Stimulated activated naive B cell treated with anti-CD40 and anti-IgM and Interleukin-4, amounts not matched to agents 10 μg/mL and 1 μg/mL and 100 μg/mL, for 72 hours (primary cell): ENCODE data around the gene ACOX3.
"Not testable (repeated sequence)": the region's sequence is repeated elsewhere in the genome, so short reads cannot be mapped to it uniquely, and the experiment has no call there.

ENCODE experiments used
- ATAC-seq, 2 donors: fragments of 150-1000 bp; cut with Tn5 transposase; replicated peaks; 2 replicates each; pipeline ENCODE4 v1.10.0; 2021; ENCODE audit warnings: moderate library complexity in 1 of 2
- DNase-seq: peaks from one replicate; pipeline ENCODE4 v3.0.0; 2021
- H3K27ac Mint-ChIP-seq: one replicate; pipeline ENCODE4 v1.8.0; 2022; ENCODE audit warnings: mild to moderate bottlenecking, mixed read lengths
- H3K27me3 Mint-ChIP-seq, 2 donors: one replicate each; pipeline ENCODE4 v1.8.0; 2022; ENCODE audit warnings: mixed read lengths in 2 of 2
- H3K36me3 Mint-ChIP-seq, 2 donors: one replicate each; pipeline ENCODE4 v1.8.0; 2022; ENCODE audit warnings: mixed read lengths in 2 of 2, mild to moderate bottlenecking in 1 of 2
- H3K4me1 Mint-ChIP-seq, 2 donors: one replicate each; pipeline ENCODE4 v1.8.0; 2022; ENCODE audit warnings: mixed read lengths in 2 of 2, mild to moderate bottlenecking in 1 of 2
- H3K4me3 Mint-ChIP-seq, 2 donors: one replicate each; pipeline ENCODE4 v1.8.0; 2022; ENCODE audit warnings: mild to moderate bottlenecking in 2 of 2, mixed read lengths in 2 of 2, moderate library complexity in 1 of 2
- H3K9me3 Mint-ChIP-seq, 2 donors: one replicate each; pipeline ENCODE4 v1.8.0; 2022; ENCODE audit warnings: mixed read lengths in 2 of 2, mild to moderate bottlenecking in 1 of 2

ACOX3 gene

GRCh38 chr4:8410641-8411271 is 29.8 kb downstream of the ACOX3 start:
- H3K27ac Mint-ChIP-seq = no peak overlapping the region
- DNase-seq (peak; percentile 10), ATAC-seq (peak; percentile 55 to 65)
- peaks cover 44 to 79% of the 10 kb centered on the region in 2 donors for H3K36me3 Mint-ChIP-seq
- H3K27me3 Mint-ChIP-seq = no peaks in the 10 kb centered on the region
- H3K4me3 Mint-ChIP-seq = no peak overlapping the region
- H3K9me3 Mint-ChIP-seq = no peaks in the 10 kb centered on the region
- H3K4me1 Mint-ChIP-seq = peaks cover 11 to 15% of the 10 kb centered on the region in 2 donors

- peaks cover 11 to 15% of the 10 kb centered on the region in 2 donors for H3K4me1 Mint-ChIP-seq
- H3K27ac Mint-ChIP-seq = no peak overlapping the region
- ATAC-seq (no peak), DNase-seq (no peak)
- no peaks in the 10 kb centered on the region for H3K9me3 Mint-ChIP-seq
- no peaks in the 10 kb centered on the region for H3K27me3 Mint-ChIP-seq
- H3K4me3 Mint-ChIP-seq = no peak overlapping the region
- H3K36me3 Mint-ChIP-seq = peaks cover 48 to 79% of the 10 kb centered on the region in 2 donors
These were observed 30.4 kb downstream of the ACOX3 start for GRCh38 chr4:8410066-8410625.

- Mint-ChIP-seq H3K4me3 (no peak overlapping the region), H3K27me3 (no peaks in the 10 kb centered on the region), H3K27ac (no peak overlapping the region), H3K36me3 (peaks cover 47 to 79% of the 10 kb centered on the region in 2 donors), H3K4me1 (peaks cover 11 to 15% of the 10 kb centered on the region in 2 donors), H3K9me3 (no peaks in the 10 kb centered on the region)
- DNase-seq (no peak), ATAC-seq (peak; percentile 49 to 65)
These were observed 31.1 kb downstream of the ACOX3 start for GRCh38 chr4:8409264-8410065.

GRCh38 chr4:8407756-8408155 is 32.8 kb downstream of the ACOX3 start:
- Mint-ChIP-seq H3K27me3 (no peaks in the 10 kb centered on the region), H3K4me1 (peaks cover 15% of the 10 kb centered on the region in 2 donors), H3K4me3 (no peak overlapping the region), H3K36me3 (peaks cover 49 to 78% of the 10 kb centered on the region in 2 donors), H3K27ac (no peak overlapping the region), H3K9me3 (no peaks in the 10 kb centered on the region)
- no peak for ATAC-seq
- no peak for DNase-seq

- DNase-seq (no peak), ATAC-seq (no peak)
- H3K4me3 Mint-ChIP-seq = no peak overlapping the region
- peaks cover 51 to 75% of the 10 kb centered on the region in 2 donors for H3K36me3 Mint-ChIP-seq
- no peak overlapping the region for H3K27ac Mint-ChIP-seq
- H3K9me3 Mint-ChIP-seq = no peaks in the 10 kb centered on the region
- no peaks in the 10 kb centered on the region for H3K27me3 Mint-ChIP-seq
- peaks cover 15% of the 10 kb centered on the region in 2 donors for H3K4me1 Mint-ChIP-seq
These were observed 33.2 kb downstream of the ACOX3 start for GRCh38 chr4:8407316-8407715.

GRCh38 chr4:8406887-8407286 is 33.6 kb downstream of the ACOX3 start:
- peaks cover 15% of the 10 kb centered on the region in 2 donors for H3K4me1 Mint-ChIP-seq

GRCh38 chr4:8405516-8405875 is 35.0 kb downstream of the ACOX3 start:
- ATAC-seq = no peak
- H3K4me1 Mint-ChIP-seq = peaks cover 8 to 9% of the 10 kb centered on the region in 2 donors

More at GRCh38 chr4:8406887-8407286, 33.6 kb downstream of the ACOX3 start:
- not testable (repeated sequence) for H3K27me3 Mint-ChIP-seq, H3K4me3 Mint-ChIP-seq, H3K27ac Mint-ChIP-seq, DNase-seq, H3K9me3 Mint-ChIP-seq, ATAC-seq
- H3K36me3 Mint-ChIP-seq = peaks cover 51 to 73% of the 10 kb centered on the region in 2 donors

GRCh38 chr4:8404791-8405515 is 35.6 kb downstream of the ACOX3 start:
- no peak for DNase-seq

More at GRCh38 chr4:8405516-8405875, 35.0 kb downstream of the ACOX3 start:
- Mint-ChIP-seq H3K27me3 (no peaks in the 10 kb centered on the region), H3K27ac (no peak overlapping the region), H3K9me3 (no peaks in the 10 kb centered on the region), H3K4me3 (no peak overlapping the region), H3K36me3 (peaks cover 43 to 75% of the 10 kb centered on the region in 2 donors)
- no peak for DNase-seq

GRCh38 chr4:8403976-8404375 is 36.5 kb downstream of the ACOX3 start:
- H3K9me3 Mint-ChIP-seq = no peaks in the 10 kb centered on the region
- H3K4me1 Mint-ChIP-seq = peaks cover 0 to 4% of the 10 kb centered on the region in 2 donors
- DNase-seq = no peak
- no peak overlapping the region for H3K27ac Mint-ChIP-seq
- no peak for ATAC-seq
- H3K27me3 Mint-ChIP-seq = no peaks in the 10 kb centered on the region
- H3K4me3 Mint-ChIP-seq = no peak overlapping the region
- H3K36me3 Mint-ChIP-seq = peaks cover 46 to 69% of the 10 kb centered on the region in 2 donors

More at GRCh38 chr4:8404791-8405515, 35.6 kb downstream of the ACOX3 start:
- H3K27me3 Mint-ChIP-seq = no peaks in the 10 kb centered on the region
- H3K4me3 Mint-ChIP-seq = no peak overlapping the region
- no peak for ATAC-seq
- H3K9me3 Mint-ChIP-seq = no peaks in the 10 kb centered on the region
- H3K36me3 Mint-ChIP-seq = peaks cover 42 to 73% of the 10 kb centered on the region in 2 donors
- no peak overlapping the region for H3K27ac Mint-ChIP-seq
- peaks cover 8% of the 10 kb centered on the region in 2 donors for H3K4me1 Mint-ChIP-seq

- H3K27me3 Mint-ChIP-seq = no peaks in the 10 kb centered on the region
- H3K9me3 Mint-ChIP-seq = no peaks in the 10 kb centered on the region
- DNase-seq (peak; percentile 18), ATAC-seq (peak; percentile 65 to 74)
- no peak overlapping the region for H3K4me3 Mint-ChIP-seq
- peaks cover 7 to 9% of the 10 kb centered on the region in 2 donors for H3K4me1 Mint-ChIP-seq
- H3K27ac Mint-ChIP-seq = no peak overlapping the region
- peaks cover 52 to 70% of the 10 kb centered on the region in 2 donors for H3K36me3 Mint-ChIP-seq
These were observed 37.3 kb downstream of the ACOX3 start for GRCh38 chr4:8403173-8403753.

GRCh38 chr4:8402640-8403039 is 37.9 kb downstream of the ACOX3 start:
- ATAC-seq (no peak), DNase-seq (no peak)
- H3K4me3 Mint-ChIP-seq = no peak overlapping the region
- no peaks in the 10 kb centered on the region for H3K27me3 Mint-ChIP-seq
- peaks cover 7 to 9% of the 10 kb centered on the region in 2 donors for H3K4me1 Mint-ChIP-seq
- no peak overlapping the region for H3K27ac Mint-ChIP-seq
- no peaks in the 10 kb centered on the region for H3K9me3 Mint-ChIP-seq
- H3K36me3 Mint-ChIP-seq = peaks cover 52 to 68% of the 10 kb centered on the region in 2 donors

GRCh38 chr4:8402181-8402597 is 38.3 kb downstream of the ACOX3 start:
- no peaks in the 10 kb centered on the region for H3K9me3 Mint-ChIP-seq
- H3K4me1 Mint-ChIP-seq = peaks cover 7 to 9% of the 10 kb centered on the region in 2 donors
- H3K36me3 Mint-ChIP-seq = peaks cover 53 to 68% of the 10 kb centered on the region in 2 donors
- ATAC-seq (no peak), DNase-seq (no peak)
- no peak overlapping the region for H3K4me3 Mint-ChIP-seq
- H3K27me3 Mint-ChIP-seq = no peaks in the 10 kb centered on the region
- H3K27ac Mint-ChIP-seq = no peak overlapping the region

- ATAC-seq = no peak
- no peaks in the 10 kb centered on the region for H3K27me3 Mint-ChIP-seq
- no peaks in the 10 kb centered on the region for H3K9me3 Mint-ChIP-seq
- no peak for DNase-seq
- H3K4me3 Mint-ChIP-seq = no peak overlapping the region
- H3K36me3 Mint-ChIP-seq = peaks cover 56 to 70% of the 10 kb centered on the region in 2 donors
- peaks cover 7 to 9% of the 10 kb centered on the region in 2 donors for H3K4me1 Mint-ChIP-seq
- no peak overlapping the region for H3K27ac Mint-ChIP-seq
These were observed 38.9 kb downstream of the ACOX3 start for GRCh38 chr4:8401665-8402064.
